Breast epithelium (tissue), 4 donors: Measurements from ENCODE around the gene CCDC85C. TPM values are rescaled to one million over a fixed set of nuclear protein-coding genes. Genes with fewer than 3 reads are reported as not detected.

Source experiments
- DNase-seq, 2 donors: peaks; one replicate each; pipeline ENCODE4 v3.0.0-alpha.2; 2019; ENCODE audit warnings: low spot score in 2 of 2
- H3K27ac ChIP-seq, 2 donors: fragments of 200-600 bp; sonication (generic) in 1 of 2; one replicate each; pipeline ENCODE4 v1.5.1; 2016 to 2019; ENCODE audit warnings: mild to moderate bottlenecking in 1 of 2
- H3K27me3 ChIP-seq, 2 donors: fragments of 200-600 bp; sonication (generic) in 1 of 2; one replicate each; pipeline versions ENCODE4 v1.5.1 to v1.6.0; 2017 to 2019; ENCODE audit warnings: control low read depth in 1 of 2, mild to moderate bottlenecking in 1 of 2
- H3K36me3 ChIP-seq: fragments of 200-600 bp; one replicate; pipeline ENCODE4 v1.5.1; 2019
- H3K4me1 ChIP-seq, 2 donors: fragments of 200-600 bp; sonication (generic); one replicate each; pipeline ENCODE4 v1.5.1; 2016 to 2019; ENCODE audit warnings: control low read depth in 1 of 2
- H3K4me3 ChIP-seq, 3 donors: fragments of 200-600 bp; sonication (generic); 1 replicate in 2 of 3; 2 replicates in 1 of 3; pipeline ENCODE4 v1.5.1; 2016 to 2019; ENCODE audit warnings: mild to moderate bottlenecking in 3 of 3, moderate library complexity in 2 of 3
- H3K9me3 ChIP-seq, 2 donors: fragments of 200-600 bp; sonication (generic) in 1 of 2; one replicate each; pipeline ENCODE4 v1.5.1; 2016 to 2019; ENCODE audit warnings: control low read depth in 1 of 2
- POLR2A ChIP-seq: fragments of 450-650 bp; IDR thresholded peaks from one replicate; pipeline ENCODE4 v1.6.1; 2016; ENCODE audit warnings: antibody characterized with exemption, mild to moderate bottlenecking, moderate library complexity
- POLR2AphosphoS5 ChIP-seq, 3 donors: sonication (generic); formaldehyde crosslinking; IDR thresholded peaks; one replicate each; pipeline ENCODE4 v1.6.1; 2017; ENCODE audit warnings: antibody characterized with exemption in 3 of 3
- intact Hi-C: fragments of 100-400 bp; cut with DNase I; formaldehyde crosslinking; loops from one replicate; pipeline ENCODE4 v1.15.1; 2023; ENCODE audit warnings: low total_unique reads
- total RNA-seq, 3 donors: library from RNA; depleted of rRNA; stranded (reverse); fragments of >200 nt; gene quantifications; one replicate each; pipeline ENCODE4 v1.1.0, GENCODE V29; 2016
- TF ChIP-seq, protein P1 (sequence below), 3 donors: fragments of 450-650 bp; IDR thresholded peaks; one replicate each; pipeline ENCODE4 v1.5.1; 2016 to 2017; ENCODE audit warnings: antibody characterized with exemption in 3 of 3, mild to moderate bottlenecking in 3 of 3, moderate library complexity in 3 of 3

Gene CCDC85C
- total RNA-seq, 3 donors from 2014 or later: 1.3 to 8.3 (median 4.3) TPM

DNA sequence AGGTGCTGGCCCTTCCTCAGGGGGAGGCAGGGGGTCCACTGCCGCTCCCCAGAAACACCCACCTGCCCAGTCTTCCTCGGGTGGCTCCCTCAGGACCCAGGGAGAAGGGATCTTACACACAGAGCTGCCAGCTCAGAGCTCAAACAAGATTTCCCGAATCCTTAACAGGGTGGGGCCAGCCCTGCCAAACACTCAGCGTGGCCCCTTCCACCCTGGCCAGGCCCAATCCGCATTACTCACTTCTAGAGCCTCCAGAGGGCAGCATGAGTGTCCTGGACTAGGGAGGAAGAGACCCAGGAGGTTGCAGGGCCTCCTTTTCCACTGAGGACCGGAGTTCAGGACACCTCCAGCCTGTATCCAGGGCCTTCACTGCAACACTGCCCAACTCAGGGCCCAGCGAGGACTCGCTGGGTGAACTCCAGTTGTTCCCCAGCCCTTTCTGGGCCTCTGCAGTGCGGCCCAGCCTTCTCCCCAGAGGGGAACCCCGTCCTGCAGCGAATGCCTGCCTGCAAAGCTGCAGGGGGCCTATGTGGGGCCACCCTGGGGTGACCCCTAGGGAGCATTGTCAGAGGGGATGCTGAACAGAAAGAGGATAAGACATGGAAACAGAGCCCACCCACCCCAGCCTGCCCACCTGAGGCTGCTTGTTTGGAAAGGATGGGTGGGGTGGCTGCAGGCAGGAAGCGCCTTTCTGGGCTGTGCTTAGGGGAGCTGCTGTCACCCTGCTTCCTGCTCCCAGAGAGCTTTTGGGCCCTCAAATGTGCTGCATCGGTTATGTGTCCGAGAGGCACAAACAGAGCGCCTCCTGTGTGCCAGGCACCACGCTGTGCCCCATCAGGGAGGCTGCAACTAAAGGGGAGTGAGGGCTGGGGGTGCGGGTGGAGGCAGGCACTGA, 79.0 kb downstream of the CCDC85C start:
- intact Hi-C loops: no loop called here
- Histone ChIP-seq H3K9me3 (no peaks in the 10 kb centered on the region), H3K4me1 (peaks cover 0 to 8% of the 10 kb centered on the region in 2 donors), H3K27me3 (no peaks in the 10 kb centered on the region), H3K36me3 (no peaks in the 10 kb centered on the region), H3K27ac (no peak overlapping the region), H3K4me3 (no peak overlapping the region)
- TF ChIP-seq POLR2AphosphoS5 (IDR thresholded peaks at IDR 0.05) (no peak), POLR2A (no peak)
- TF ChIP-seq, protein P1, sequence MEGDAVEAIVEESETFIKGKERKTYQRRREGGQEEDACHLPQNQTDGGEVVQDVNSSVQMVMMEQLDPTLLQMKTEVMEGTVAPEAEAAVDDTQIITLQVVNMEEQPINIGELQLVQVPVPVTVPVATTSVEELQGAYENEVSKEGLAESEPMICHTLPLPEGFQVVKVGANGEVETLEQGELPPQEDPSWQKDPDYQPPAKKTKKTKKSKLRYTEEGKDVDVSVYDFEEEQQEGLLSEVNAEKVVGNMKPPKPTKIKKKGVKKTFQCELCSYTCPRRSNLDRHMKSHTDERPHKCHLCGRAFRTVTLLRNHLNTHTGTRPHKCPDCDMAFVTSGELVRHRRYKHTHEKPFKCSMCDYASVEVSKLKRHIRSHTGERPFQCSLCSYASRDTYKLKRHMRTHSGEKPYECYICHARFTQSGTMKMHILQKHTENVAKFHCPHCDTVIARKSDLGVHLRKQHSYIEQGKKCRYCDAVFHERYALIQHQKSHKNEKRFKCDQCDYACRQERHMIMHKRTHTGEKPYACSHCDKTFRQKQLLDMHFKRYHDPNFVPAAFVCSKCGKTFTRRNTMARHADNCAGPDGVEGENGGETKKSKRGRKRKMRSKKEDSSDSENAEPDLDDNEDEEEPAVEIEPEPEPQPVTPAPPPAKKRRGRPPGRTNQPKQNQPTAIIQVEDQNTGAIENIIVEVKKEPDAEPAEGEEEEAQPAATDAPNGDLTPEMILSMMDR (IDR thresholded peaks at IDR 0.05): no peak
- no peak for DNase-seq

DNA sequence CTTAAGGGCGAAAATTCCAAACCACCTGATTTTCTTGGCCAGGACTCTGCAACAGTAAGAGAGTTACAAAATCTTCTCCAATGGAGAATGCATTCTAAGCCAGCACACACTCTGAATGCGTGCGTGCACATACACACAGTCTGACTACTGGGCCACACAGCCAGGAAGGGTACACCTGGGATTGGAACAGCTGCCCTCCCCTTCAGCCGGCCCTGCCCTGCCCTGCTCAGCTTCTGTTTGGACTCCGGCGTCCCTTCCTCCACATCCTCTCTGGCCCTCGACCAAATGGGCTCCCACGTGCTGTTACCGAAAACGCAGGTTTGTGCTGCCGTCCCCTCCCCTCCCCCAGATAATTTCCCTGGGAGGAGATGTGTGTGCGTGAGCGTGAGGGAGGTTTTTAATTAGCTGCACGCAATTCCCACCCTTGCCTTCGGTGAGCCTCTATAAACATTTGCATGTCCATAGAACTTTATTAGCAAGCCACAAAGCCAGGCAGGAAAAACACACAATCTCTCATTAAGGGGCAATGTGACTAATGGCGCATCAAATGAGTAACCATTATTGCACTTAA, 79.8 kb downstream of the CCDC85C start:
- DNase-seq: no peak
- Histone ChIP-seq H3K27me3 (no peaks in the 10 kb centered on the region), H3K4me1 (peaks cover 0 to 8% of the 10 kb centered on the region in 2 donors), H3K9me3 (no peaks in the 10 kb centered on the region), H3K27ac (no peak overlapping the region), H3K4me3 (no peak overlapping the region), H3K36me3 (no peaks in the 10 kb centered on the region)
- intact Hi-C loops: no loop called here
- no peak for TF ChIP-seq POLR2A

DNA sequence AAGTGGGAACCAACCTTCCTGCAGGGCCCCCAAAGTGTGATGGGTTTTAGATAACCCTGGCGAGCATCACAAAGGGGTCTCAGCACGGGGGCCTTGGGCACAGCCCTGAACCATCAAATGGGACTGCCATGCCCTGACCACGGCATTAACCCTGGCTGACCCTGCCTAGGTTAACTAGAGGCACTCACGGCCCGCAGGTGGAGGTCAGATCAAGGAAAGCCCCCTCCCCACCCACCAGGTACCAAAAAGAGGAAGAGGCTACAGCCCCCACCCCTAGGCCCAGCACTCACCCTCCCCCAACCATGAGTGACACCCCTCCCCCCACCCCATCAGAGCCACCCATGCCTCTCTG, 80.3 kb downstream of the CCDC85C start:
- TF ChIP-seq, protein P1 (IDR thresholded peaks at IDR 0.05): no peak
- TF ChIP-seq POLR2A: no peak
- no peak for TF ChIP-seq POLR2AphosphoS5 (IDR thresholded peaks at IDR 0.05)
- no peaks in the 10 kb centered on the region for H3K27me3 ChIP-seq
- H3K4me3 ChIP-seq: no peak overlapping the region
- H3K36me3 ChIP-seq: no peaks in the 10 kb centered on the region
- peaks cover 0 to 8% of the 10 kb centered on the region in 2 donors for H3K4me1 ChIP-seq
- DNase-seq: no peak
- H3K9me3 ChIP-seq: no peaks in the 10 kb centered on the region
- intact Hi-C loops: no loop called here
- H3K27ac ChIP-seq: no peak overlapping the region

DNA sequence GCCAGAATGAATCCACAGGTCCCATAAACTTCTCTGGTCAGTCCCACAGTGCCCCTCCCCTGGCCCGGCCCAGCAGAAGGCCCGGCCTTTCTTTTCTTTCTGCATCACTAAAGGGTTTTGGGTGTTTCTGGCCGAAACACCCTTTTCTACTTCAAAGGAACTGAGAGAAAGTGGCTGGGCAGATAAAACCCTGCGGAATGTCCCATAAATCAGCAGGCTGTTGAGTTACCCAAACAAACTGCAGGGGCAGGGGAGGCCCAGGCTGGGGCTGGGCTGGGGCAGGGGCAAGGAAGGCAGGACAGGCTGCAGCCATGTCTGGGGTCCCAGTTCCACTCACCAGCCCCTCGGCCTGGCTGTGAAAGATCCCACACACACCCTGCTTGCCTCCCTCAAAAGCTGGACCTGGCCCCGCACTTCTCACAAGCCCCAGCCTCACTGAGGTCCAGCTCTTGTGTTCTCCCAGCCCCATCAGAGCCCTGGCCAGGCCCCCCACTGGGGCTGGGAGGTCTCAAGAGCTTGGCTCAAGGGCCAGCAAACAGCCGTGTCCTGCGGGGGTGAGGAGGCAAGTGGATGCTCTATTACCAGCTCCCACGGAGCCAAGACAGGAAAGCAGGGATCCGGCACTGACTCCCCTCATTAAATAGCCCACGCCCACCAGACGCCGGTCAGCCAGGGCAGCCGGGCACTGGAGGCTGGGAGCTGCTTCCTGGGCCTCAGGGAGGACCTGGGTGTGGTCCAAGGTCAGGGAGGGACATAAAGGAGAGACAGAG, 80.9 kb downstream of the CCDC85C start:
- Histone ChIP-seq H3K4me1 (peaks cover 0 to 8% of the 10 kb centered on the region in 2 donors), H3K27me3 (no peaks in the 10 kb centered on the region), H3K9me3 (no peaks in the 10 kb centered on the region), H3K36me3 (no peaks in the 10 kb centered on the region), H3K27ac (no peak overlapping the region), H3K4me3 (no peak overlapping the region)
- DNase-seq: no peak
- TF ChIP-seq, protein P1 (IDR thresholded peaks at IDR 0.05): no peak
- TF ChIP-seq POLR2A (no peak), POLR2AphosphoS5 (IDR thresholded peaks at IDR 0.05) (no peak)
- intact Hi-C loops: no loop called here

DNA sequence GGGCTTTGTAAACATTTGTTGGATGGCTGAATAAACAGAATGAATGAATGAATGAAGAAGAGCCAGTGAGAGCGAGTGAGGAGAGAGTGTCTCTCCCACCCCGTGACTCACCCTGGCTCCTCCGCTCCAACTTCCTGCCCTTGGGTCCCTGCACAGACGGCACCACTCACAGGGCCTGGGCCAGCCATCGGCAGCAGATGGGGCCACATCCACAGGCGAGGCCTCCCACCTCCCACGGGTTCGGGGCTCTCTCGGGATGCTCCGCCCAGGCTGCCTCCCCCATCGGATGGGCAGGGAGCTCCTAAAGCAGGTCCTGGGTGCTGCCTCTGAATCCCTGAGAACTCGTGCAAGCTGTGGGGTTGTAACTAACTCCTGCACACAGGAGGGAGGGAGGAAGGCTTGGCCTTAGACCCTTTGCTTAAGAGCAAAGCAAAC, 81.5 kb downstream of the CCDC85C start:
- intact Hi-C loops: no loop called here
- no peaks in the 10 kb centered on the region for H3K36me3 ChIP-seq
- DNase-seq: no peak
- H3K4me3 ChIP-seq: no peak overlapping the region
- H3K27me3 ChIP-seq: no peaks in the 10 kb centered on the region
- TF ChIP-seq POLR2AphosphoS5 (IDR thresholded peaks at IDR 0.05): no peak
- no peak for TF ChIP-seq POLR2A
- TF ChIP-seq, protein P1 (IDR thresholded peaks at IDR 0.05): no peak
- H3K9me3 ChIP-seq: no peaks in the 10 kb centered on the region
- no peak overlapping the region for H3K27ac ChIP-seq
- peaks cover 0 to 8% of the 10 kb centered on the region in 2 donors for H3K4me1 ChIP-seq
